Parathyroid adenoma (tissue), 2 donors: ENCODE results near the gene KY.

Experiments
- H2AFZ ChIP-seq: fragments of 300-600 bp; sonication (generic); one replicate; pipeline ENCODE4 v1.7.0; 2017; ENCODE audit warnings: antibody characterized with exemption, mild to moderate bottlenecking
- H3K27ac ChIP-seq: fragments of 300-600 bp; sonication (generic); one replicate; pipeline ENCODE4 v1.7.0; 2017
- H3K27me3 ChIP-seq: fragments of 300-600 bp; sonication (generic); one replicate; pipeline ENCODE4 v1.7.0; 2017; ENCODE audit warnings: low read length; ENCODE audit not compliant: control insufficient read depth, insufficient read depth
- H3K36me3 ChIP-seq: fragments of 300-600 bp; sonication (generic); one replicate; pipeline ENCODE4 v1.7.0; 2017; ENCODE audit warnings: low read length; ENCODE audit not compliant: control insufficient read depth, insufficient read depth
- H3K4me1 ChIP-seq: fragments of 300-600 bp; sonication (generic); one replicate; pipeline ENCODE4 v1.7.0; 2017; ENCODE audit warnings: control low read depth
- H3K4me2 ChIP-seq: fragments of 300-600 bp; sonication (generic); one replicate; pipeline ENCODE4 v1.7.0; 2017; ENCODE audit warnings: low read length
- H3K4me3 ChIP-seq: fragments of 300-600 bp; sonication (generic); one replicate; pipeline ENCODE4 v1.7.0; 2017; ENCODE audit warnings: low read depth, low read length
- H3K79me2 ChIP-seq: fragments of 300-600 bp; sonication (generic); one replicate; pipeline ENCODE4 v1.7.0; 2017; ENCODE audit warnings: control low read depth
- H3K9ac ChIP-seq: fragments of 300-600 bp; sonication (generic); one replicate; pipeline ENCODE4 v1.7.0; 2017; ENCODE audit warnings: mild to moderate bottlenecking
- H3K9me3 ChIP-seq: fragments of 300-600 bp; sonication (generic); one replicate; pipeline ENCODE4 v1.7.0; 2017; ENCODE audit warnings: low read length; ENCODE audit not compliant: control insufficient read depth
- CTCF ChIP-seq: fragments of 300-600 bp; sonication (generic); IDR thresholded peaks from one replicate; pipeline ENCODE4 v1.7.0; 2017; ENCODE audit warnings: antibody characterized with exemption, mild to moderate bottlenecking
- donor health status: primary hyperparathyroidism.

The KY gene

GRCh38 chr3:134624537-134625287 lies 26.1 kb downstream of the KY start:
- Histone ChIP-seq H3K79me2 (no peaks in the 10 kb centered on the region), H3K4me2 (no peak overlapping the region), H3K9me3 (no peaks in the 10 kb centered on the region), H2AFZ (no peak overlapping the region), H3K9ac (no peak overlapping the region), H3K27ac (no peak overlapping the region), H3K4me1 (no peaks in the 10 kb centered on the region), H3K36me3 (no peaks in the 10 kb centered on the region), H3K4me3 (no peak overlapping the region), H3K27me3 (no peaks in the 10 kb centered on the region)
- no peak for TF ChIP-seq CTCF

- Histone ChIP-seq H3K27me3 (no peaks in the 10 kb centered on the region), H3K36me3 (no peaks in the 10 kb centered on the region), H3K9me3 (no peaks in the 10 kb centered on the region), H3K27ac (no peak overlapping the region), H2AFZ (no peak overlapping the region), H3K4me3 (no peak overlapping the region), H3K4me1 (no peaks in the 10 kb centered on the region), H3K9ac (no peak overlapping the region), H3K4me2 (no peak overlapping the region), H3K79me2 (no peaks in the 10 kb centered on the region)
- TF ChIP-seq CTCF = no peak
These were observed 27.1 kb downstream of the KY start for GRCh38 chr3:134623615-134624245.

- Histone ChIP-seq H3K27me3 (no peaks in the 10 kb centered on the region), H3K9ac (no peak overlapping the region), H3K36me3 (no peaks in the 10 kb centered on the region), H3K4me1 (no peaks in the 10 kb centered on the region), H3K9me3 (no peaks in the 10 kb centered on the region), H3K27ac (no peak overlapping the region), H3K4me3 (no peak overlapping the region), H3K79me2 (no peaks in the 10 kb centered on the region), H3K4me2 (no peak overlapping the region), H2AFZ (no peak overlapping the region)
- no peak for TF ChIP-seq CTCF
These were observed 27.9 kb downstream of the KY start for GRCh38 chr3:134622806-134623365.

- Histone ChIP-seq H3K4me2 (no peak overlapping the region), H3K27me3 (no peaks in the 10 kb centered on the region), H3K27ac (no peak overlapping the region), H3K4me1 (no peaks in the 10 kb centered on the region), H2AFZ (no peak overlapping the region), H3K79me2 (no peaks in the 10 kb centered on the region), H3K9me3 (no peaks in the 10 kb centered on the region), H3K4me3 (no peak overlapping the region), H3K9ac (no peak overlapping the region), H3K36me3 (no peaks in the 10 kb centered on the region)
- TF ChIP-seq CTCF = no peak
These were observed 29.0 kb downstream of the KY start for GRCh38 chr3:134621854-134622253.
